Stomach smooth muscle (tissue), 2 donors: ENCODE results near the gene CEP112.
"Not testable (repeated sequence)": the region's sequence is repeated elsewhere in the genome, so short reads cannot be mapped to it uniquely, and the experiment has no call there.

Source experiments
- H3K27ac ChIP-seq: one replicate; pipeline ENCODE4 v1.7.0; 2013; ENCODE audit warnings: mild to moderate bottlenecking, low read length, inconsistent platforms
- H3K27me3 ChIP-seq, 2 donors: one replicate each; pipeline ENCODE4 v1.7.0; 2013; ENCODE audit warnings: low read length in 2 of 2; ENCODE audit not compliant: insufficient read depth in 2 of 2, control insufficient read depth in 1 of 2
- H3K36me3 ChIP-seq, 2 donors: one replicate each; pipeline ENCODE4 v1.7.0; 2013; ENCODE audit warnings: low read length in 2 of 2; ENCODE audit not compliant: control insufficient read depth in 2 of 2, insufficient read depth in 2 of 2
- H3K4me1 ChIP-seq: one replicate; pipeline ENCODE4 v1.7.0; 2013; ENCODE audit warnings: low read length; ENCODE audit not compliant: control insufficient read depth, insufficient read depth
- H3K4me3 ChIP-seq, 2 donors: one replicate each; pipeline ENCODE4 v1.7.0; 2013; ENCODE audit warnings: low read length in 2 of 2
- H3K9ac ChIP-seq, 2 donors: one replicate each; pipeline ENCODE4 v1.7.0; 2013; ENCODE audit warnings: low read length in 2 of 2, mild to moderate bottlenecking in 1 of 2
- H3K9me3 ChIP-seq, 2 donors: one replicate each; pipeline ENCODE4 v1.7.0; 2013; ENCODE audit warnings: low read length in 2 of 2; ENCODE audit not compliant: control insufficient read depth in 2 of 2
- donor health status: healthy.
- donor health status: Pancreatic carcinoma.

CEP112 gene

GRCh38 chr17:66114609-66115008 lies 77.3 kb downstream of the CEP112 start:
- Histone ChIP-seq H3K27ac (no peak overlapping the region), H3K27me3 (no peaks in the 10 kb centered on the region), H3K9ac (no peak overlapping the region), H3K36me3 (no peaks in the 10 kb centered on the region), H3K4me3 (no peak overlapping the region), H3K4me1 (no peaks in the 10 kb centered on the region), H3K9me3 (peaks cover 0 to 3% of the 10 kb centered on the region in 2 donors)

DNA sequence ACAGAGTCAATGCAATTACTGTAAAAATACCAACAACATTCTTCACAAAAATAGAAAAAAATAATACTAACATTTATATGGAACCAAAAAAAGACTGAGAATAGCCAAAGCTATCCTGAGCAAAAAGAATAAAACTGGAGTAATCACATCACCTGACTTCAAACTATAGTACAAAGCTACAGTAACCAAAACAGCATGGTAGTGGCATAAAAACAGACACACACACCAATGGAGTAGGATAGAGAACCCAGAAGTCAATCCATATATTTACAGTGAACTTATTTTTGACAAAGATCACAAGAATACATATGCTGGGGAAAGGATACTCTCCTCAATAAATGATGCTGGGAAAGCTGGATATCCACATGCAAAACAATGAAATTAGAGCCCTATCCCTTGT lies 84.2 kb downstream of the CEP112 start:
- H3K4me1 ChIP-seq: no peaks in the 10 kb centered on the region
- no peaks in the 10 kb centered on the region for H3K36me3 ChIP-seq
- no peak overlapping the region for H3K4me3 ChIP-seq
- peaks cover 0 to 3% of the 10 kb centered on the region in 2 donors for H3K9me3 ChIP-seq
- H3K27me3 ChIP-seq: no peaks in the 10 kb centered on the region
- no peak overlapping the region for H3K27ac ChIP-seq
- H3K9ac ChIP-seq: no peak overlapping the region

DNA sequence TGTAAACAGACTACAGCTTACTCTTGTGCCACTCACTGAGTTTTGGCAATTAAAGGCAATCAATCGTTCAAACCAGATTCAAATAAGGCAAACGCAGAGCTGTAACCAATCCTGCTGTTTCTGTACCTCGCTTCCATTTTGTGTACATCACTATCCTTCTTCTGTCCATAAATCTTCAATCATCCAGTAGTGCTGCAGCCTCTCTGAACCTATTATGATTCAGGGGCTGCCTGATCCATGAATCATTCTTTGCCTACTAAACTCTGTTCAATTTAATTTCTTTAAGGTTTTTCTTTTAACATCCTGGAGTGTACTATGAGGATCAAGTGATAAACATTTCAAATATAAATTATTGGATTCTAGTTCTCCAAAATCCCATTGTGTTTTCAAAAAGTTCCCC lies 93.9 kb downstream of the CEP112 start:
- Histone ChIP-seq H3K9me3 (no peaks in the 10 kb centered on the region), H3K36me3 (peaks cover 0 to 7% of the 10 kb centered on the region in 2 donors), H3K4me1 (no peaks in the 10 kb centered on the region), H3K9ac (no peak overlapping the region), H3K27me3 (no peaks in the 10 kb centered on the region), H3K4me3 (no peak overlapping the region), H3K27ac (no peak overlapping the region)

DNA sequence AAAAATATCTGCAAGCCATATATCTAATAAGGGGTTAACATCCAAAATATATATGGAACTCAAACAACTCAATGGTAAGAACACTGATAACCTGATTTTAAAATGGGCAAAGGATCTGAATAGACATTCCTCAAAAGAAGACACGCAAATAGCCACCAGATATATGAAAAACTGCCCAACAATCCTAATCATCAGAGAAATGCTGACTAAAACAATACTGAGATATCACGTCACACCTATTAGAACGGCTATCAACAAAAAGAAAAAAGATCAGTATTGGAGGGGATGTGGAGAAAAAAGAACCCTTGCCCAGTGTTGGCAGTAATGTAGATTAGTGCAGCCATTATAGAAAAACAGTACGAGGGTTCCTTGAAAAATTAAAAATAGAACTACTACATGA lies 97.2 kb downstream of the CEP112 start:
- Histone ChIP-seq H3K27me3 (no peaks in the 10 kb centered on the region), H3K36me3 (peaks cover 0 to 7% of the 10 kb centered on the region in 2 donors), H3K4me1 (no peaks in the 10 kb centered on the region), H3K9ac (no peak overlapping the region), H3K9me3 (peaks cover 0 to 2% of the 10 kb centered on the region in 2 donors), H3K4me3 (no peak overlapping the region), H3K27ac (no peak overlapping the region)

- H3K27me3 ChIP-seq: no peaks in the 10 kb centered on the region
- H3K4me1 ChIP-seq: no peaks in the 10 kb centered on the region
- no peak overlapping the region for H3K4me3 ChIP-seq
- H3K36me3 ChIP-seq: peaks cover 3 to 7% of the 10 kb centered on the region in 2 donors
- no peak overlapping the region for H3K27ac ChIP-seq
- no peak overlapping the region for H3K9ac ChIP-seq
- peaks cover 0 to 7% of the 10 kb centered on the region in 2 donors for H3K9me3 ChIP-seq
Observed at GRCh38 chr17:66091445-66092080, 100.4 kb downstream of the CEP112 start.

GRCh38 chr17:66089764-66090163 lies 102.2 kb downstream of the CEP112 start:
- Histone ChIP-seq H3K4me3 (no peak overlapping the region), H3K4me1 (no peaks in the 10 kb centered on the region), H3K9ac (no peak overlapping the region), H3K36me3 (peaks cover 0 to 3% of the 10 kb centered on the region in 2 donors), H3K27me3 (no peaks in the 10 kb centered on the region), H3K27ac (no peak overlapping the region), H3K9me3 (peaks cover 0 to 7% of the 10 kb centered on the region in 2 donors)

GRCh38 chr17:66088173-66088572 lies 103.8 kb downstream of the CEP112 start:
- peaks cover 0 to 3% of the 10 kb centered on the region in 2 donors for H3K36me3 ChIP-seq
- H3K9me3 ChIP-seq: peaks cover 0 to 7% of the 10 kb centered on the region in 2 donors
- H3K4me1 ChIP-seq: no peaks in the 10 kb centered on the region
- H3K27me3 ChIP-seq: no peaks in the 10 kb centered on the region
- H3K4me3 ChIP-seq: no peak overlapping the region
- H3K27ac ChIP-seq: no peak overlapping the region
- H3K9ac ChIP-seq: no peak overlapping the region

GRCh38 chr17:66087073-66087472 lies 104.9 kb downstream of the CEP112 start:
- peaks cover 0 to 3% of the 10 kb centered on the region in 2 donors for H3K36me3 ChIP-seq
- H3K9me3 ChIP-seq: peaks cover 0 to 7% of the 10 kb centered on the region in 2 donors
- H3K4me1 ChIP-seq: no peaks in the 10 kb centered on the region
- no peaks in the 10 kb centered on the region for H3K27me3 ChIP-seq
- no peak overlapping the region for H3K9ac ChIP-seq
- H3K27ac ChIP-seq: no peak overlapping the region
- no peak overlapping the region for H3K4me3 ChIP-seq

- H3K9ac ChIP-seq: no peak overlapping the region
- no peak overlapping the region for H3K4me3 ChIP-seq
- no peaks in the 10 kb centered on the region for H3K27me3 ChIP-seq
- peaks cover 0 to 3% of the 10 kb centered on the region in 2 donors for H3K36me3 ChIP-seq
- no peak overlapping the region for H3K27ac ChIP-seq
- no peaks in the 10 kb centered on the region for H3K4me1 ChIP-seq
- H3K9me3 ChIP-seq: peaks cover 0 to 7% of the 10 kb centered on the region in 2 donors
Observed at GRCh38 chr17:66085221-66085620, 106.7 kb downstream of the CEP112 start.

DNA sequence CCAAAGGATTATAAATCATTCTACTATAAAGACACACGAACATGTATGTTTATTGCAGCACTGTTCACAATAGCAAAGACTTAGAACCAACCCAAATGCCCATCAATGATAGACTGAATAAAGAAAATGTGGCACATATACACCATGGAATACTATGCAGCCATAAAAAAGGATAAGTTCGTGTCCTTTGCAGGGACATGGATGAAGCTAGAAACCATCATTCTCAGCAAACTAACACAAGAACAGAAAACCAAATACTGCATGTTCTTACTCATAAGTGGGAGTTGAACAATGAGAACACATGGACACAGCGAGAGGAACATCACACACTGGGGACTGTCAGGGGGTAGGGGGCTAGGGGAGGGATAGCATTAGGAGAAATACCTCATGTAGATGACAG lies 111.3 kb downstream of the CEP112 start:
- not testable (repeated sequence) for H3K9me3 ChIP-seq, H3K9ac ChIP-seq, H3K27ac ChIP-seq, H3K4me3 ChIP-seq, H3K27me3 ChIP-seq, H3K4me1 ChIP-seq, H3K36me3 ChIP-seq

GRCh38 chr17:66076546-66077190 lies 115.3 kb downstream of the CEP112 start:
- no peak overlapping the region for H3K27ac ChIP-seq
- H3K9me3 ChIP-seq: no peaks in the 10 kb centered on the region
- no peaks in the 10 kb centered on the region for H3K36me3 ChIP-seq
- no peaks in the 10 kb centered on the region for H3K27me3 ChIP-seq
- no peak overlapping the region for H3K4me3 ChIP-seq
- H3K9ac ChIP-seq: no peak overlapping the region
- H3K4me1 ChIP-seq: no peaks in the 10 kb centered on the region
